OCI-LY1 (cell line): ENCODE measurements around the gene DPF3.
"Not testable (repeated sequence)": the region's sequence is repeated elsewhere in the genome, so short reads cannot be mapped to it uniquely, and the experiment has no call there.

ENCODE experiments used
- H2AFZ ChIP-seq: fragments of 200-600 bp; sonication (generic), shearing (Covaris generic); 2 replicates; pipeline ENCODE4 v1.6.0; 2014; ENCODE audit warnings: antibody characterized with exemption, mild to moderate bottlenecking, low read length
- H3F3A ChIP-seq: fragments of 200-600 bp; sonication (generic), shearing (Covaris generic); 2 replicates; pipeline ENCODE4 v1.6.0; 2014; ENCODE audit warnings: mild to moderate bottlenecking, antibody characterized with exemption, low read length, moderate library complexity; ENCODE audit not compliant: insufficient read depth
- H3K27ac ChIP-seq: fragments of 200-600 bp; sonication (generic); 2 replicates; pipeline ENCODE4 v1.5.1; 2014; ENCODE audit warnings: low read length, mixed run types, mild to moderate bottlenecking, low read depth; ENCODE audit not compliant: poor library complexity, severe bottlenecking
- H3K27me3 ChIP-seq: fragments of 200-600 bp; sonication (generic); 2 replicates; pipeline ENCODE4 v1.6.0; 2014; ENCODE audit warnings: antibody characterized with exemption, mild to moderate bottlenecking, low read length, moderate library complexity; ENCODE audit not compliant: insufficient read depth
- H3K36me3 ChIP-seq: fragments of 200-600 bp; sonication (generic); 2 replicates; pipeline ENCODE4 v1.6.1; 2014; ENCODE audit warnings: mild to moderate bottlenecking, antibody characterized with exemption, low read length, moderate library complexity, mixed read lengths; ENCODE audit not compliant: insufficient read depth
- H3K4me1 ChIP-seq: fragments of 200-600 bp; sonication (generic); 2 replicates; pipeline ENCODE4 v1.5.1; 2014; ENCODE audit warnings: mild to moderate bottlenecking, low read length, moderate library complexity; ENCODE audit not compliant: insufficient read depth, severe bottlenecking
- H3K4me2 ChIP-seq: fragments of 200-600 bp; sonication (generic), shearing (Covaris generic); 2 replicates; pipeline ENCODE4 v1.6.1; 2014; ENCODE audit warnings: low read length
- H3K4me3 ChIP-seq: fragments of 200-600 bp; sonication (generic); 2 replicates; pipeline ENCODE4 v1.5.1; 2014; ENCODE audit warnings: low read length, low read depth, mild to moderate bottlenecking, mixed read lengths; ENCODE audit not compliant: poor library complexity, severe bottlenecking
- H3K79me2 ChIP-seq: fragments of 200-600 bp; shearing (Covaris generic); 2 replicates; pipeline ENCODE4 v1.6.1; 2016; ENCODE audit warnings: mixed run types, low read length, mixed read lengths; ENCODE audit not compliant: insufficient read depth
- H3K9ac ChIP-seq: fragments of 200-600 bp; sonication (generic), shearing (Covaris generic); 2 replicates; pipeline ENCODE4 v1.6.1; 2014; ENCODE audit warnings: mild to moderate bottlenecking, low read length, mixed read lengths
- H3K9me2 ChIP-seq: fragments of 200-600 bp; sonication (generic), shearing (Covaris generic); 2 replicates; pipeline ENCODE4 v1.6.1; 2014; ENCODE audit warnings: low read depth, mild to moderate bottlenecking, low read length, mixed read lengths
- H3K9me3 ChIP-seq: fragments of 200-600 bp; shearing (Covaris generic); 2 replicates; pipeline ENCODE4 v1.6.1; 2014; ENCODE audit warnings: low read length, mixed read lengths
- H4K20me1 ChIP-seq: fragments of 200-600 bp; sonication (generic), shearing (Covaris generic); 2 replicates; pipeline ENCODE4 v1.6.0; 2016; ENCODE audit warnings: mild to moderate bottlenecking, low read length; ENCODE audit not compliant: insufficient read depth
- EZH2 ChIP-seq: fragments of 200-600 bp; sonication (generic), shearing (Covaris generic); IDR thresholded peaks from 2 replicates; pipeline ENCODE4 v1.8.0; 2017; ENCODE audit warnings: borderline replicate concordance, mixed run types, mild to moderate bottlenecking, antibody characterized with exemption, low read length, moderate library complexity, mixed read lengths
- TF ChIP-seq, protein P1 (sequence below): fragments of 200-600 bp; sonication (generic), shearing (Covaris generic); IDR thresholded peaks from 2 replicates; pipeline ENCODE4 v1.5.1; 2017; ENCODE audit warnings: mild to moderate bottlenecking, antibody characterized with exemption, low read length, moderate library complexity, mixed read lengths

DPF3 gene

DNA sequence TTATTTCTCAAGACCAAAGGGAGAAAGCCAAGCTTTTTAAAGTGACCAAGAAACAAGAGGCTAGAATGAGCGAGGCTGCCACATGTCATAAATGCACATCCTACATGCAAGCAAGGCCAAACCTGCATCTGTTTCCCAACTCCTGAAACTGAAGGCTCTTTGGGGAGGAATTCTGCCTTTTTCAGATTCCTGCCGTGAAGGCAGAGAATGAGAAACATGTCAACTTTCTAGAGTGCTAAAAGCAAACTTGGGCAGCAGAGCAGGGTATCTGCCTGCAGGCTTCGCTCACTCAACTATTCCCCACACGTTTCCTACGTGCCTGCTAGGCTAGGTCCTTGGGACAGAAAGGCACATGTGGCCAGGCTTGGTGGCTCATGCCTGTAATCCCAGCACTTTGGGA, 15.2 kb downstream of the DPF3 start:
- H3K27me3 ChIP-seq: no peaks in the 10 kb centered on the region
- H3K9me2 ChIP-seq: no peaks in the 10 kb centered on the region
- H3K4me1 ChIP-seq: no peaks in the 10 kb centered on the region
- no peaks in the 10 kb centered on the region for H3K9me3 ChIP-seq
- TF ChIP-seq, protein P1, sequence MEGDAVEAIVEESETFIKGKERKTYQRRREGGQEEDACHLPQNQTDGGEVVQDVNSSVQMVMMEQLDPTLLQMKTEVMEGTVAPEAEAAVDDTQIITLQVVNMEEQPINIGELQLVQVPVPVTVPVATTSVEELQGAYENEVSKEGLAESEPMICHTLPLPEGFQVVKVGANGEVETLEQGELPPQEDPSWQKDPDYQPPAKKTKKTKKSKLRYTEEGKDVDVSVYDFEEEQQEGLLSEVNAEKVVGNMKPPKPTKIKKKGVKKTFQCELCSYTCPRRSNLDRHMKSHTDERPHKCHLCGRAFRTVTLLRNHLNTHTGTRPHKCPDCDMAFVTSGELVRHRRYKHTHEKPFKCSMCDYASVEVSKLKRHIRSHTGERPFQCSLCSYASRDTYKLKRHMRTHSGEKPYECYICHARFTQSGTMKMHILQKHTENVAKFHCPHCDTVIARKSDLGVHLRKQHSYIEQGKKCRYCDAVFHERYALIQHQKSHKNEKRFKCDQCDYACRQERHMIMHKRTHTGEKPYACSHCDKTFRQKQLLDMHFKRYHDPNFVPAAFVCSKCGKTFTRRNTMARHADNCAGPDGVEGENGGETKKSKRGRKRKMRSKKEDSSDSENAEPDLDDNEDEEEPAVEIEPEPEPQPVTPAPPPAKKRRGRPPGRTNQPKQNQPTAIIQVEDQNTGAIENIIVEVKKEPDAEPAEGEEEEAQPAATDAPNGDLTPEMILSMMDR: no peak
- TF ChIP-seq EZH2: no peak
- H3K79me2 ChIP-seq: no peaks in the 10 kb centered on the region
- H3K36me3 ChIP-seq: no peaks in the 10 kb centered on the region
- no peak overlapping the region for H3K9ac ChIP-seq
- H3K4me2 ChIP-seq: no peak overlapping the region
- H3K4me3 ChIP-seq: no peak overlapping the region
- H2AFZ ChIP-seq: no peak overlapping the region
- no peak overlapping the region for H3K27ac ChIP-seq
- no peaks in the 10 kb centered on the region for H3F3A ChIP-seq
- no peaks in the 10 kb centered on the region for H4K20me1 ChIP-seq

DNA sequence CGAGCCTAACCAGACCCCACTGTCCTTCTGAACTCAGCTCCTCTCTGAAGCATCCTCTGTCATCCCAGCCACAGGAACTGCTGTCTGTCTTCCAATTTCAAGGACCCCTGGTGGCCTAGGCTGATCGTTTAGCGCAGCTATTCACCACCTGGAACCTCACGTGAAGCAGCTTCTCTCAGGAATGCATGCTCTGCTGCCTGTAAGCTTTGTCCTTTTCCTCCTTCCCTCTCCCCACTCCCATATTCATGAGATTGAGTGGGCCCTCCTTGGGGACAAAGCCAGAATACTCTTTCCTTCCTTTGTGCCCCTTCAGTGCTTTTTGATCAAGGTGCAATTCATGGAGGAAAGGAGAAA, 17.2 kb downstream of the DPF3 start:
- H3K27ac ChIP-seq: no peak overlapping the region
- H3K36me3 ChIP-seq: no peaks in the 10 kb centered on the region
- no peak overlapping the region for H2AFZ ChIP-seq
- H3K9me2 ChIP-seq: no peaks in the 10 kb centered on the region
- no peaks in the 10 kb centered on the region for H4K20me1 ChIP-seq
- H3K9me3 ChIP-seq: no peaks in the 10 kb centered on the region
- H3K79me2 ChIP-seq: no peaks in the 10 kb centered on the region
- H3F3A ChIP-seq: no peaks in the 10 kb centered on the region
- TF ChIP-seq EZH2: no peak
- TF ChIP-seq, protein P1: no peak
- no peak overlapping the region for H3K4me2 ChIP-seq
- H3K4me3 ChIP-seq: no peak overlapping the region
- no peak overlapping the region for H3K9ac ChIP-seq
- H3K4me1 ChIP-seq: no peaks in the 10 kb centered on the region
- H3K27me3 ChIP-seq: no peaks in the 10 kb centered on the region

DNA sequence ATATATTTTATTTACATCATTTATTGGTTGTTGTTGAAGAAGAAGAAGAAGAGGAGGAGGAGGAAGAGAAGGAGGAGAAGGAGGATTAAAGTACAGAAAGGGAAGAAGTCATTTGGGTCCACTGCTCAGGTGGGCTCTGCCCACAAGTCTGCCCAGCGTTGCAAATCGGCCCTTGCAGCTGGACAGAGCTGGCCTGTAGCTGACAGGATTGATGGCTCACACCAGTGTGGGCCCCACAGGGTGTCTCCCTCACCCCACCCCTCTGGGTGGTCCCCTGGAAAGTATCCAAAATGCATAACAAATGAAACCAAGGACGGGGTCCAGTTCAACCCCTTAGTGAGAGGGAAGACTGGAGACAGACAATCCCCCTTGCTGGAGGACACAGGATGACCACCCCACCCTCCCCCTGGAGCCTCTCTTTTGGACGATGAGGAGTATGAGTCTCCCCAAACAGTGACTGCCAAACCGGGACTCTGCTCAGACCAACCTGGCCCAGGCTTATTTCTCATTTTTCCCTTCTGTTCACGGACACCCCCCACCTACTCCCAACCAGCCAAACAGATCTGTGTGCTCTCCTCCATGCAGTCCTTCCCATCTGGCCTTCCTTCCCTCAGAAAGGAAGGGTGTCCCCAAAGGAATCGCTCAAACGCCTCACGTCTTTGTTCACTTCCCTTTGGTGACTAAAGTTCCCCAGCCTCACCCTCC, 17.7 kb downstream of the DPF3 start:
- H3K9me2 ChIP-seq: no peaks in the 10 kb centered on the region
- no peaks in the 10 kb centered on the region for H4K20me1 ChIP-seq
- no peak overlapping the region for H3K4me3 ChIP-seq
- TF ChIP-seq, protein P1: no peak
- no peak for TF ChIP-seq EZH2
- no peaks in the 10 kb centered on the region for H3K36me3 ChIP-seq
- no peaks in the 10 kb centered on the region for H3K9me3 ChIP-seq
- no peaks in the 10 kb centered on the region for H3K4me1 ChIP-seq
- no peak overlapping the region for H3K27ac ChIP-seq
- H3K4me2 ChIP-seq: no peak overlapping the region
- H2AFZ ChIP-seq: no peak overlapping the region
- no peaks in the 10 kb centered on the region for H3K79me2 ChIP-seq
- no peaks in the 10 kb centered on the region for H3K27me3 ChIP-seq
- H3K9ac ChIP-seq: no peak overlapping the region
- no peaks in the 10 kb centered on the region for H3F3A ChIP-seq

DNA sequence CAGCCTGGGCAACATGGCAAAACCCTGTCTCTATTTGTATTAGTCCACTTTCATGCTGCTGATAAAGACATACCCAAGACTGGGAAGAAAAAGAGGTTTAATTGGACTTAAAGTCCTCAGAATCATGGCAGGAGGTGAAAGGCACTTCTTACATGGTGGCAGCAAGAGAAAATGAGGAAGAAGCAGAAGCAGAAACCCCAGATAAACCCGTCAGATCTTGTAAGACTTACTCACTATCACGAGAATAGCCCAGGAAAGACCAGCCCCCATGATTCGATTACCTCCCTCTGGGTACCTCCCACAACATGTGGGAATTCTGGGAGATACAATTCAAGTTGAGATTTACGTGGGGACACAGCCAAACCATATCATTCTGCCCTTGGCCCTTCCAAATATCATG, 23.0 kb downstream of the DPF3 start:
- not testable (repeated sequence) for H3K27me3 ChIP-seq, H3K79me2 ChIP-seq

More for the DNA sequence above, 23.0 kb downstream of the DPF3 start:
- H3F3A ChIP-seq, H2AFZ ChIP-seq, H3K9me2 ChIP-seq, H3K9ac ChIP-seq, H3K27ac ChIP-seq, H3K4me2 ChIP-seq, H3K4me1 ChIP-seq, H3K9me3 ChIP-seq, H3K4me3 ChIP-seq, H3K36me3 ChIP-seq, H4K20me1 ChIP-seq: not testable (repeated sequence)
